ENCODE measurements around the gene ZDHHC14.
"Not testable (repeated sequence)": the region's sequence is repeated elsewhere in the genome, so short reads cannot be mapped to it uniquely, and the experiment has no call there.

Gene ZDHHC14

GRCh38 chr6:157570752-157571151, 189.8 kb downstream of the ZDHHC14 start:
- DNase-seq (ENCODE audit: low spot score): no peak

- no peak for DNase-seq (ENCODE audit: low spot score)
Observed at GRCh38 chr6:157571269-157571668, 190.3 kb downstream of the ZDHHC14 start.

DNA sequence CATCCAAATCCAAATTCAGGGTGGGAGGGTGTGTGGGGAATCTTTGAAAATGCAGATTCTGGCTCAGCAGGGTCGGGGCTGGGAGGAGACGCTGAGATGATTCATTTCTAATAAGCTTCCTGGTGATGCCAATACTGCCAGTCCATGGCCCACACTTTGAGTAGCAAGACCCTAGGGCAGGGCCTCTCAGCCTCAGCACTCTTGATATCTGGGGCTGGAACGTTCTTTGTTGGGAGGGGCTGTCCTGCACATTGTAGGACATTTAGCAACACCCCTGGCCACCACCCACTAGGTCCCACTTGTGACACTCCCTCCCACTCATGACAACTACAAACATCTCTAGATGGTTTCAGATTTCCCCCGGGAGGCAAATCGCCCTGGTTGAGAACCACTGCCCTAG, 191.0 kb downstream of the ZDHHC14 start:
- DNase-seq (ENCODE audit: low spot score): no peak

- no peak for DNase-seq (ENCODE audit: low spot score)
Observed at GRCh38 chr6:157574851-157575424, 193.9 kb downstream of the ZDHHC14 start.

GRCh38 chr6:157575436-157576145, 194.6 kb downstream of the ZDHHC14 start:
- DNase-seq (ENCODE audit: low spot score): no peak

GRCh38 chr6:157576991-157577390, 196.0 kb downstream of the ZDHHC14 start:
- DNase-seq (ENCODE audit: low spot score): not testable (repeated sequence)

- DNase-seq (ENCODE audit: low spot score): not testable (repeated sequence)
Observed at GRCh38 chr6:157578527-157578926, 197.5 kb downstream of the ZDHHC14 start.

DNA sequence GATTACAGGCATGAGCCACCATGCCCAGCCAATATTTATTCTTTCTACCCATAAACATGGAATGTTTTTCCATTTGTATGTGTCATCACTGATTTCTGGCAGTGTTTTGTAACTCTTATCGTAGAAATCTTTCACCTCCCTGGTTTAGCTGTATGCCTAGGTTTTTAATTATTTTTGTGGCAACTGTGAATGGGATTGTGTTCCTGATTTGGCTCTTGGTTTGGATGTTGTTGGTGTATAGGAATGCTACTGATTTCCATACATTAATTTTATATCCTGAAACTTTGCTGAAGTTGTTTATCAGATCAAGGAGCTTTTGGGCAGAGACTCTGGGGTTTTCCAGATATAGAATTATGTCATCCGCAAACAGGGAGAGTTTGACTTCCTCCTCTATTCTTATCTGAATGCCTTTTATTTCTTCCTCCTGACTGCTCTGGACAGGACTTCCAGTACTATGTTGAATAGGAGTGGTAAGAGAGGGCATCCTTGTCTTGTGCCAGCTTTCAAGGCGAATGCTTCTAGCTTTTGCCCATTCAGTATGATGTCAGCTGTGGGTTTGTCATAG, 198.6 kb downstream of the ZDHHC14 start:
- no peak for DNase-seq (ENCODE audit: low spot score)

- no peak for DNase-seq (ENCODE audit: low spot score)
Observed at GRCh38 chr6:157584036-157584435, 203.0 kb downstream of the ZDHHC14 start.

- DNase-seq (ENCODE audit: low spot score): no peak
Observed at GRCh38 chr6:157585274-157586087, 204.5 kb downstream of the ZDHHC14 start.

DNA sequence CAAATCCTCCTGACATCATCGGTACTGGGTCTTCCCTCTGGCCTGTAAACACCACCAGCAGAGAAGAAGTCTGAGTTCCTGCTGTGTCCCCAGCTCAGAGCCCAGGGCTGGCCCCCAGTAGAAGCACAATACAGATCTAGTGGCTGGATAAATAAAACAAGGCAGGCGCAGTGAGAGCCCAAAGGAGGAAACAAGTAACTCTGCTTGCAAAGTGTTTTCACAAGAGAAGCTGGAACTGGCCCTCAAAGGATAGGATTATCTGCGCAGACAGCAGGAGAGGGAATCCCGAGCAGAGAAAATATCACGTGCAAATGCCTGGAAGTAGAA, 205.1 kb downstream of the ZDHHC14 start:
- DNase-seq (ENCODE audit: low spot score): no peak

GRCh38 chr6:157586476-157587126, 205.6 kb downstream of the ZDHHC14 start:
- DNase-seq (ENCODE audit: low spot score): no peak

DNA sequence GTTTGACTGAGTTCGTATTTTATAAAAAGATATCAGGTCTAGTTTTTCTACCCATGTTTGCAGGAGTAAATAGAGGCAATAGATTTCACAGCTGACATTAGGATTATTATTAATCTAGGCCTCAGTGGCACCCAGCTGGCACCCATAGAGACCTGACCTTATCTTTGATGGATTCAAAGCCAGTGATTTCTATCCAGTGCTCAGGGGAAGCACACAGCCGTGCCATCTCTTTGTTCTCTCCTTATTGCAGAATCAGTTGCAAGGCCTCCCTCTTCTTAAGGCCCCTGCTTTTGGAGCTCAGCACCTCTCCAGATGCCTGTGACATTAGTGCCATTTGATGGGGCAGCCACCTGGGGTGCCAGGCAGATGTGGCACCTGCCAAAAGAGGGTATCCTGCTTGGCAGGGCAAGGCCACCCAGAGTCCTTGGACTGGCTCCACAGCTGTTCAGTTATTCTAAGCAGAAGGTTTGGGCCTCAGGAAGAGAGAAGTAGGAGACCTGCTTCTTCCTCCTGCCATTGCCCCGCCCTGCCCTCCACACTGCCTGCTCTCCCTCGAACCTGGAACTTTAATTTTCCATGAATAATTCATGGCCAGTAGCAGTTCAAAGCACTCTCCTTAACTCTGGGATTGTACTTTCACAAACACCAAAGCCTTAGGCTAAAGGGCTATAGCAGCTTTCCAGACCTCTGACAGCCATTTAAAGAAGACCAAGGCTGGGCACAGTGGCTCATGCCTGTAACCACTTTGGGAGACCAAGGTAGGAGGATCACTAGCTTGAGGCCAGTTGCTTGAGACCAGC, 206.3 kb downstream of the ZDHHC14 start:
- no peak for DNase-seq (ENCODE audit: low spot score)

- not testable (repeated sequence) for DNase-seq (ENCODE audit: low spot score)
Observed at GRCh38 chr6:157590654-157591053, 209.7 kb downstream of the ZDHHC14 start.

- DNase-seq (ENCODE audit: low spot score): no peak
Observed at GRCh38 chr6:157592541-157592940, 211.6 kb downstream of the ZDHHC14 start.

DNA sequence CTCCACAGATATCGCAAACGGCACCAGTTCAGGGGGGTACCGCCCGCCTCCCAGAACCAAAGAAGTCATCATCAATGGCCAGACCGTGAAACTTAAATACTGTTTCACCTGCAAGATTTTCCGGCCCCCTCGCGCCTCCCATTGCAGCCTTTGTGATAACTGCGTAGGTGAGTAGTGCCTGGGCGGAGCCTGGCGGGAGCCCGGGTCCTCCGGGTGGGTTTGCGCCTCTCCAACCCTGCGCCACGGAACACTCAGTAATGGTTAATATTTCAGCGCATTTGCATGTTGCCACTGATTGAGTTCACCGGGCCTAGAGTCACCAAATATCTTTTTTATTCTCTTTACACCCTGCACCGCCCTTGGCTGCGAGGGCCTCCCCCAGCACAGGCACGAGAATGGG, 212.0 kb downstream of the ZDHHC14 start:
- DNase-seq (ENCODE audit: low spot score): no peak

DNA sequence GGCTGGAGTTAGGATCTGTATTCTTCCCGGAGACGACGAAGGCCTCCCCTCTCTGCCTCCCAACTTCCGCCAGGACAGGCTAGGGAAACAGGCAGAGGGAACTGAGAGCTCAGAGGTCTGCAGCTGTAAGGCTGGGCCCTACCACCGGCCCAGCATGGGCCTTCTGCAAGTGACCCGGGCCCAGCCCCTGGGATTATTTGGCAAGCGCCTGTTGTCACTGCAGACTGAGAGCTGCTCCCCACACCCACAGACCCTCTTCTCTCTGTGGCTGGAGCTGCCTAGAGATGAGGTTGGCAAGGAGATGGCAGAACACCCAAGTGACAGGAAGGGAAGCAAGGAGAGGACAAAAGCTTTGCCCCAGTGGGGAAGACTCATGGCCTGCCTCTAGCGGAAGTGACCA, 212.6 kb downstream of the ZDHHC14 start:
- no peak for DNase-seq (ENCODE audit: low spot score)

DNA sequence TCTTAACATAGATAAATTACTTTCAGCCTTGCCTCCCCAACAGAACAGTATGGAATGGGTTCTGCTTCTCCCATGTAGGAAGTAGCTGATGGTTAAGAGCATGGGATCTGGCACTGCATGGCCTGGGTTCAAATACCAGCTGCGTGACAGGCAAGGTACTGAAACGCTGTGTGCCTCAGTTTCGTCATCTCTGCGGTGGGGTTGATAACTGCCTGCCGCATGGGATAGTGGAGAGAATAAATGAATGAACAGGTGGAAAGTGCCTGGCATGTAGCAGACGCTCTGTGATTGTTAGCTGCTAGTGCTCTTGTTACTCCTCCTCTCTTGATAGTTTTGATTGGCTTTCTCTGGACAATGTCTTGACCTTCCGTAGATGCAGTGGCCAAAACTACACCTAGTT, 213.3 kb downstream of the ZDHHC14 start:
- DNase-seq (ENCODE audit: low spot score): no peak

- no peak for DNase-seq (ENCODE audit: low spot score)
Observed at GRCh38 chr6:157595768-157596167, 214.8 kb downstream of the ZDHHC14 start.

- DNase-seq (ENCODE audit: low spot score): no peak
Observed at GRCh38 chr6:157596461-157596860, 215.5 kb downstream of the ZDHHC14 start.

DNA sequence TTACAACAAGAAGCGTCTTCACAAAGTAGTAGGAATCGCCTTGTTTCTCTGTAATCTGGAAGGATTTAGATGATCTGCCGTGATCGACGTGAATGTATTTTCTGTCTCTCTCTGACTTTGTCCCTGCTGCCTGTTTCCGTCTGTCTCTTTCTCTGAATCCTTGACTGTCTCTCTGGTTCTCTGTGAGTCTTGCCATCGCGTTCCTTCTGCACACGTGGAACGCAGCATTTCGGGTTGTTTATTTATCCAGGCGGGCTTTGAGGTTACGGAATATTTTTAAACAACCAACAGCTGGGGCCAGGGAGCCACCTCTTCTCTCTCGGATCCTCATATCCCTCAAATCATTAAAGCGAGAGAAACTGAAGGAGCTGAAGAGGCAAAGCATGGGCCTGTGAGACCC, 215.9 kb downstream of the ZDHHC14 start:
- DNase-seq (ENCODE audit: low spot score): no peak

All from SW480 (cell line).